Aorta (tissue), 5 donors: ENCODE data around the gene MICAL1. TPM values are rescaled to one million over a fixed set of nuclear protein-coding genes. Genes with fewer than 3 reads are reported as not detected.

ENCODE experiments used
- ATAC-seq: fragments of 200-7000 bp; cut with Tn5 transposase; one replicate; pipeline ENCODE4 v1.9.1; 2022; ENCODE audit warnings: moderate library complexity; ENCODE audit not compliant: low FRiP score
- DNase-seq, 2 donors: peaks; one replicate each; pipeline ENCODE4 v3.0.0-alpha.2; 2020
- H3K27ac ChIP-seq, 2 donors: one replicate each; pipeline ENCODE4 v1.5.1; 2013; ENCODE audit warnings: low read length in 2 of 2, mild to moderate bottlenecking in 2 of 2, moderate library complexity in 2 of 2, control low read depth in 1 of 2, inconsistent platforms in 1 of 2, low read depth in 1 of 2
- H3K27me3 ChIP-seq, 2 donors: one replicate each; pipeline ENCODE4 v1.6.1; 2013; ENCODE audit warnings: control low read depth in 1 of 2, low read length in 1 of 2, mild to moderate bottlenecking in 1 of 2, moderate library complexity in 1 of 2; ENCODE audit not compliant: insufficient read depth in 2 of 2, control insufficient read depth in 1 of 2
- H3K36me3 ChIP-seq, 2 donors: one replicate each; pipeline ENCODE4 v1.6.1; 2013; ENCODE audit warnings: control low read depth in 1 of 2, low read length in 1 of 2, mild to moderate bottlenecking in 1 of 2; ENCODE audit not compliant: insufficient read depth in 2 of 2, control insufficient read depth in 1 of 2
- H3K4me1 ChIP-seq, 2 donors: one replicate each; pipeline ENCODE4 v1.6.1; 2013; ENCODE audit warnings: low read length in 2 of 2, control low read depth in 1 of 2, mild to moderate bottlenecking in 1 of 2, moderate library complexity in 1 of 2; ENCODE audit not compliant: insufficient read depth in 2 of 2, control insufficient read depth in 1 of 2
- H3K4me3 ChIP-seq, 2 donors: one replicate each; pipeline ENCODE4 v1.5.1; 2013; ENCODE audit warnings: low read length in 2 of 2, control low read depth in 1 of 2, mild to moderate bottlenecking in 1 of 2
- H3K9me3 ChIP-seq: one replicate; pipeline ENCODE4 v1.6.1; 2013; ENCODE audit warnings: mild to moderate bottlenecking, low read length; ENCODE audit not compliant: control insufficient read depth
- WGBS, 2 donors: extraction: QIAGEN DNeasy Blood & Tissue Kit; methylation state at CpG; one replicate each; pipeline ENCODE4 v1.1.7; 2013; 5-methylcytosine and 5-hydroxymethylcytosine counted together
- intact Hi-C, 2 donors: fragments of 100-400 bp; cut with DNase I; formaldehyde crosslinking; loops; one replicate each; pipeline versions ENCODE4 v1.14.2 to v1.15.0; 2022
- polyA plus RNA-seq, 2 donors: library from polyadenylated mRNA; stranded (reverse); fragments of 200-250 nt; gene quantifications; one replicate each; pipeline ENCODE4 v1.2.3, GENCODE V29; 2013
- total RNA-seq, 2 donors: library from RNA; stranded (reverse); fragmentation: NEBNext Ultra II Directional; extraction: Animal tissue kit (Norgen Biotek cat#: 25700); gene quantifications; one replicate each; pipeline ENCODE4 v1.2.1, GENCODE V29; 2021
- donor health status: healthy with polysubstance abuse.
- donor health status: Bipolar disorder and iron deficiency.
- donor health status: DM: no; HTN: no; CAD: no.
- donor health status: DM: no; HTN: no; CAD: no.
- donor health status: DM: yes; HTN: yes; CAD: no.

The MICAL1 gene
- total and polyA plus RNA-seq, 4 donors, result 32.4 to 199 (median 54.8) TPM

- Histone ChIP-seq H3K4me1 (no peaks in the 10 kb centered on the region), H3K27ac (no peak overlapping the region), H3K9me3 (no peaks in the 10 kb centered on the region), H3K36me3 (no peaks in the 10 kb centered on the region), H3K4me3 (no peak overlapping the region), H3K27me3 (no peaks in the 10 kb centered on the region)
- intact Hi-C loops, result no loop called here
- 80 to 81% methylated on average over 2 of the region's 2 CpGs for WGBS, 2 donors
- no peak for DNase-seq
- ATAC-seq, result no peak
Observed at GRCh38 chr6:109434456-109434855, 21.1 kb downstream of the MICAL1 start.

DNA sequence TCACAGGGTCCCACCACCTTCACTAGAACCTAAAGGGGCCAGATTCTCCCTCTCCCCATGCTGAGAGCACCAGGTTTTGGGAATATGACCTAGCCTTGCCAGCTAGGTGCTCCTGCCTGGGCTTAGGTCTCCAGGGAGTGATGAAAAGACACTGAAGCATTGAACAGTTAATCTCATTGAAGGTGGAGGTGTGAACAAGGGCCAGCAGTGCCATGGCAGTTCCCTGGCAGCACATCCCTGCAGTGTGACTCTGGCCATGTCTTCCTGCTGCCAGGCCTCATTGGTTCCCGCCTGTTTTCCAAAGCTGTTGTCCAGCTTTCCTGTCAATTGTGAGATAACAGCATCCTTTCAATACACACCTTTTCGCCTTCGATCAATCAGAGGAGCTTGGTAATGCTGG is 26.1 kb downstream of the MICAL1 start:
- intact Hi-C loops, result no loop called here
- DNase-seq, result no peak
- no peak for ATAC-seq
- Histone ChIP-seq H3K36me3 (no peaks in the 10 kb centered on the region), H3K9me3 (no peaks in the 10 kb centered on the region), H3K4me3 (no peak overlapping the region), H3K4me1 (no peaks in the 10 kb centered on the region), H3K27ac (no peak overlapping the region), H3K27me3 (no peaks in the 10 kb centered on the region)
- 96 to 97% methylated on average over 3 of the region's 3 CpGs for WGBS, 2 donors

- H3K9me3 ChIP-seq, result no peaks in the 10 kb centered on the region
- no peaks in the 10 kb centered on the region for H3K4me1 ChIP-seq
- ATAC-seq (no peak), DNase-seq (no peak)
- 18 to 20% methylated on average over 7 of the region's 7 CpGs for WGBS, 2 donors
- H3K36me3 ChIP-seq, result no peaks in the 10 kb centered on the region
- H3K4me3 ChIP-seq, result no peak overlapping the region
- no peaks in the 10 kb centered on the region for H3K27me3 ChIP-seq
- H3K27ac ChIP-seq, result no peak overlapping the region
- intact Hi-C loops, result no loop called here
Observed at GRCh38 chr6:109428889-109429477, 26.6 kb downstream of the MICAL1 start.

- H3K36me3 ChIP-seq, result no peaks in the 10 kb centered on the region
- intact Hi-C loops, result no loop called here
- H3K9me3 ChIP-seq, result no peaks in the 10 kb centered on the region
- H3K27me3 ChIP-seq, result no peaks in the 10 kb centered on the region
- no peak overlapping the region for H3K4me3 ChIP-seq
- 88 to 90% methylated on average over 2 of the region's 2 CpGs for WGBS, 2 donors
- DNase-seq (no peak), ATAC-seq (no peak)
- H3K27ac ChIP-seq, result no peak overlapping the region
- H3K4me1 ChIP-seq, result no peaks in the 10 kb centered on the region
Observed at GRCh38 chr6:109424946-109425345, 30.6 kb downstream of the MICAL1 start.

- Histone ChIP-seq H3K4me1 (peaks cover 0 to 1% of the 10 kb centered on the region in 2 donors), H3K4me3 (no peak overlapping the region), H3K36me3 (no peaks in the 10 kb centered on the region), H3K27me3 (no peaks in the 10 kb centered on the region), H3K27ac (no peak overlapping the region), H3K9me3 (no peaks in the 10 kb centered on the region)
- intact Hi-C loops, result no loop called here
- WGBS, 2 donors, result 82 to 83% methylated on average over 1 of the region's 1 CpG
- ATAC-seq (no peak), DNase-seq (no peak)
Observed at GRCh38 chr6:109421184-109421583, 34.4 kb downstream of the MICAL1 start.

DNA sequence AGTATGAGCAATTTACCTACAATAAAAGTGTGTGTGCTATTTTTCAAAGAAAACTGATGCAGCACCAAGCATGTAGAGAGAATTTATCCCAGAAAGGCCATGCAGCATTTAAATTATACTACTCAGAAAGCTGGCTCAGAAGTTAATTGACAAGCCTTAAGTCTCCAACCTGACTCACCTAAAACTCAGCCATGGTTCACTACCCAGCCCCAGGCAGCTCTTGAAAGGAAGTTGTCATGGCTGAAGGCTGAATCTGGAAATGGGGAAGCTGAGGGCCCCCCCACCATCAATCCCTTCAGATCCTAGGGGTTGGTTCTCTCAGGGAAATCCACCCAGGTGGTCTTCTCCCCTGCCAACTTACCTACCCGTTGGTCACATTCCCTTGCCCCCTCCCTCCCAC is 34.8 kb downstream of the MICAL1 start:
- Histone ChIP-seq H3K4me1 (peaks cover 0 to 1% of the 10 kb centered on the region in 2 donors), H3K4me3 (no peak overlapping the region), H3K9me3 (no peaks in the 10 kb centered on the region), H3K27me3 (no peaks in the 10 kb centered on the region), H3K27ac (no peak overlapping the region), H3K36me3 (no peaks in the 10 kb centered on the region)
- intact Hi-C loops, result no loop called here
- DNase-seq, result no peak
- 41 to 69% methylated on average over 1 of the region's 1 CpG for WGBS, 2 donors
- no peak for ATAC-seq

- ATAC-seq, result no peak
Observed at GRCh38 chr6:109417646-109418045, 37.9 kb downstream of the MICAL1 start.

GRCh38 chr6:109411034-109411433 is 44.5 kb downstream of the MICAL1 start:
- no peaks in the 10 kb centered on the region for H3K9me3 ChIP-seq
- H3K36me3 ChIP-seq, result no peaks in the 10 kb centered on the region
- no peaks in the 10 kb centered on the region for H3K27me3 ChIP-seq
- no peak for DNase-seq
- no peak overlapping the region for H3K27ac ChIP-seq
- intact Hi-C loops, result no loop called here
- H3K4me3 ChIP-seq, result no peak overlapping the region
- 88 to 89% methylated on average over 2 of the region's 2 CpGs for WGBS, 2 donors
- ATAC-seq, result no peak
- H3K4me1 ChIP-seq, result no peaks in the 10 kb centered on the region

More at GRCh38 chr6:109417646-109418045, 37.9 kb downstream of the MICAL1 start:
- intact Hi-C loops, result no loop called here
- peaks cover 0 to 1% of the 10 kb centered on the region in 2 donors for H3K4me1 ChIP-seq
- 66 to 73% methylated on average over 4 of the region's 4 CpGs for WGBS, 2 donors
- H3K36me3 ChIP-seq, result no peaks in the 10 kb centered on the region
- no peak overlapping the region for H3K4me3 ChIP-seq
- H3K9me3 ChIP-seq, result no peaks in the 10 kb centered on the region
- H3K27ac ChIP-seq, result no peak overlapping the region
- DNase-seq, result no peak
- H3K27me3 ChIP-seq, result no peaks in the 10 kb centered on the region

DNA sequence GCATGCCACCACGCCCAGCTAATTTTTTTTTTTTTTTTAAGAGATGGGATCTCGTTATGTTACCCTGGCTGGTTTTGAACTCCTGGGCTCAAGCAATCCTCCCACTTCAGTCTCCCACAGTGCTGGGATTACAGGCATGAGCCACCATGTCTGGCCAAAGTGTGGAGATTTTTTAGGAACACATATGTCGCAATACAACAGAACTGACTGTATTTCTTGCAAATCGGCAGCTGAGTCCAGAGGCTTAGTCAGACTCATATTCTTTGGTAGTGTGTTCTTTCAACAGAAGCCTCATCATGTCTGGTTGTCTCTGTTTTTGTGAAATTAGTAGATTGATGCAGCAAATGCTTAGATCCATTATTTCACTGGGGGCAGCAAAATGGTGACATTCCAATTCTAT is 49.4 kb downstream of the MICAL1 start:
- ATAC-seq (no peak), DNase-seq (no peak)
- H3K27ac ChIP-seq, result no peak overlapping the region
- intact Hi-C loops, result no loop called here
- 89 to 94% methylated on average over 4 of the region's 4 CpGs for WGBS, 2 donors
- H3K4me3 ChIP-seq, result no peak overlapping the region
- no peaks in the 10 kb centered on the region for H3K9me3 ChIP-seq
- no peaks in the 10 kb centered on the region for H3K27me3 ChIP-seq
- no peaks in the 10 kb centered on the region for H3K4me1 ChIP-seq
- no peaks in the 10 kb centered on the region for H3K36me3 ChIP-seq
